HFF-Myc (cell line): ENCODE measurements around the gene MYRFL.

Experiments used
- DNase-seq: peaks from one replicate; pipeline ENCODE4 v3.0.0-alpha.2; 2011; ENCODE audit warnings: low read depth; ENCODE audit errors: extremely low read depth
- H3K4me3 ChIP-seq: replicated peaks from 2 replicates; pipeline ENCODE4 v1.5.1; 2011; ENCODE audit warnings: low read depth, mild to moderate bottlenecking, control low read depth, low read length
- TF ChIP-seq, protein P1 (sequence below): IDR thresholded peaks from 2 replicates; pipeline ENCODE4 v1.5.1; 2012; ENCODE audit warnings: mild to moderate bottlenecking, low read depth, low read length, control low read depth; ENCODE audit errors: missing control alignments

Gene MYRFL

DNA sequence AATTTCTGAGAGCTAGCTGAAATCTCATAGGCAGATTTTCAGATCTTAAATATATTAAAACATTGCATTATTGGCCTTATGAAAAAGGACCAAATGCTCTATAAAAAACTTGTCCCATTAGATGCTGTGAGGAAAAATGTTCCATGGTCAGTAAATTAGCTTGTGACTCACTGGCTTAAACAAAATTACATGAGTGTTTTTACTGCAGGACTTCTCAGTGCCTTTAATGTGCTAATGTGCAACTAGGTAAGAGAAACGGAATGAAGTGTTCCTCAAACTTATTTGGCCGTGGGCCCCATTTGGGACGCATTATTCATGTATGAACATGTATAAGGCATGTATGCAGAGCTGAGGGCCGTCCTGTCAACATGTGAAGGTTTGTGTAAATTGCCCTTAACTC, 41.7 kb downstream of the MYRFL start:
- DNase-seq = no peak
- H3K4me3 ChIP-seq = no peak overlapping the region
- TF ChIP-seq, protein P1, sequence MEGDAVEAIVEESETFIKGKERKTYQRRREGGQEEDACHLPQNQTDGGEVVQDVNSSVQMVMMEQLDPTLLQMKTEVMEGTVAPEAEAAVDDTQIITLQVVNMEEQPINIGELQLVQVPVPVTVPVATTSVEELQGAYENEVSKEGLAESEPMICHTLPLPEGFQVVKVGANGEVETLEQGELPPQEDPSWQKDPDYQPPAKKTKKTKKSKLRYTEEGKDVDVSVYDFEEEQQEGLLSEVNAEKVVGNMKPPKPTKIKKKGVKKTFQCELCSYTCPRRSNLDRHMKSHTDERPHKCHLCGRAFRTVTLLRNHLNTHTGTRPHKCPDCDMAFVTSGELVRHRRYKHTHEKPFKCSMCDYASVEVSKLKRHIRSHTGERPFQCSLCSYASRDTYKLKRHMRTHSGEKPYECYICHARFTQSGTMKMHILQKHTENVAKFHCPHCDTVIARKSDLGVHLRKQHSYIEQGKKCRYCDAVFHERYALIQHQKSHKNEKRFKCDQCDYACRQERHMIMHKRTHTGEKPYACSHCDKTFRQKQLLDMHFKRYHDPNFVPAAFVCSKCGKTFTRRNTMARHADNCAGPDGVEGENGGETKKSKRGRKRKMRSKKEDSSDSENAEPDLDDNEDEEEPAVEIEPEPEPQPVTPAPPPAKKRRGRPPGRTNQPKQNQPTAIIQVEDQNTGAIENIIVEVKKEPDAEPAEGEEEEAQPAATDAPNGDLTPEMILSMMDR = no peak

DNA sequence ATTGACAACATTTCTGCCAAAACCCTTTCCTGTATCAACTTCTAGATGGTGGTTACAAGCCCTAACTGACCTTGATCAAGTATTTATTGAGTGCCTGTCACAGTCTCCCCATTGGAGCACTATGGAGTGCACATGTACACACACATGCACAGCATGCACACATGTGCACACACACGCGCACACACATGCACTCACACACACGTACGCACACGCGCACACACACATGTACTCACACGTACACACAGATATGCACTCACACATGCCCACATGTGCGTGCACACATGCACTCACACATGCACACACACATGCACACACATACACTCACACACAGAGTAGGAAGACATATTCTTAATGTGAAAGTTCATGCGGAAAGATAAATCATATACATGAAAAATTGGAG, 43.7 kb downstream of the MYRFL start:
- TF ChIP-seq, protein P1 = no peak
- H3K4me3 ChIP-seq = no peak overlapping the region
- DNase-seq = no peak

DNA sequence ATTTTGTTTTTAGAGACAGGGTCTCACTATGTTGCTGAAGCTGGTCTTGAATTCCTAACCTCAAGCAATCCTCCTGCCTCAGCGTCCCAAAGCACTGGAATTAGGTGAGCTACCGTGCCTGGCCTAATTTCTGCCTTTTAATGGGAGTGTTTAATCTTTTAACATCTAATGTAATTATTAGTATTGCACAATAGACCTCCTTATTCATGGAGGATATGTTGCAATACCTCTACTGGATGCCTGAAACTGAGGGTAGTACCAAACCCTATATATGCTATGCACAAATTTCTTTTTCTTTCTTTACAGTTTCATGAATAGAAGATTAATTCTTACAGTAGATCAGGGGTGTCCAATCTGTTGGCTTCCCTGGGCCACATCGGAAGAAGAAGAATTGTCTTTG, 47.8 kb downstream of the MYRFL start:
- no peak overlapping the region for H3K4me3 ChIP-seq
- no peak for DNase-seq
- TF ChIP-seq, protein P1 = no peak

DNA sequence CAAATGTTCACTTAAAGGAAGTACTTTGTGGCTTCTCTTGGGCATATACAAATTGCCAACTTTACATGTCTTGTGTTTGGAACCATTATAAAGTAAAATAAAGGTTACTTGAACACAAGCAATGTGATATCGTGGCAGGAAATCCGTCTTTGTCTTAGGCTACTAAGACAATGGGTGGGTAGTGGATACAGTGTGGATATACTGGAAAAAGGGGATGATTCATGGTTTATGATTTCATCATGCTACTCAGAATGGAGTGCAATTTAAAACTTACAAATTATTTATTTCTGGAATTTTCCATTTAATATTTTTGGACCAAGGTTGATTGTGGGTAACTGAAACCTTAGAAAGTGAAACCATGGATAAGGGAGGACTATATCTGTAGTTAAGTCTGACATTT, 48.4 kb downstream of the MYRFL start:
- TF ChIP-seq, protein P1 = no peak
- no peak overlapping the region for H3K4me3 ChIP-seq
- DNase-seq = no peak

DNA sequence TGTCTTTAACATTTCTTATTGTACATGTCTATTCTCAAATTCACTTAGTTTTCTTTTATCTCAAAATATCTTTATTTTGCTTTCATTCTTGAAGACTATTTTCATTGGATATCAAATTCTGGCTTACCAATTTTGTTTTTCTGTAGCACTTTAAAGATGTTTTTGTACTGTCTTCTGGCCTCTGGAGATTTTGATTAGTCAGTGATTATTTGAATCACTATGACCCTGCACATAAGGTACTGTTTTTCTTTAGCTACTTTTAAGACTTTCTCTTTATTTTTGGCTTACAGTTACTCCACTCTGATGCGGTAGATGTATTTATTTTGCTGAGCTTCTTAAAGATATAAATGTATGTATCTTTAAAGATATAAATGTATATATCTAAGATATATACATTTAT, 49.6 kb downstream of the MYRFL start:
- no peak for DNase-seq
- TF ChIP-seq, protein P1 = no peak
- H3K4me3 ChIP-seq = no peak overlapping the region

DNA sequence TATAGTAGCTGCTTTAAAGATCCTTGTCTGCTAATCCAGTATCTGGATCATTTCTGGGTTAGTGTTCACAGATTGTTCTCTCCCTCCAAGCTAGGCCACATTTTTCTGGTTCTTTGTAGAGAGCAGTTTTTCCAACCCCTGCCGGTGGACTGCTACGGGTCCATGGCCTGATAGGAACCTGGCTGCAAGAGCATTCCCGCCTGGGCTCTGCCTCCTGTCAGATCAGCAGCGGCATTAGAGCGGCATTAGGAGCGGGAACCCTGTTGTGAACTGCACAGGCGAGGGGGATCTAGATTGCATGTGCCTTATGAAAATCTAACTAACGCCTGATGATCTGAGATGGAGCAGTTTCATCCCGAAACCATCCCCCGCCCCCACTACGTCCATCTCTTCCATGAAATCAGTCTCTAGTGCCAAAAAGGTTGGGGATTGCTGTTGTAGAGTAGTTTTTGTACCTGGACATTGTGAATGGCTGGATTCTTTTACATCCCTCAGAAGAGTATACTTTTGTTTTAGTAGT, 50.4 kb downstream of the MYRFL start:
- TF ChIP-seq, protein P1 = no peak
- no peak for DNase-seq
- no peak overlapping the region for H3K4me3 ChIP-seq
